IPS-18a (cell line): ENCODE measurements around the gene TRIM46.
"Not testable (repeated sequence)": the region's sequence is repeated elsewhere in the genome, so short reads cannot be mapped to it uniquely, and the experiment has no call there.

ENCODE experiments used
- H3K27ac ChIP-seq: one replicate; pipeline ENCODE4 v1.5.1; 2013; ENCODE audit warnings: low read length
- H3K27me3 ChIP-seq: one replicate; pipeline ENCODE4 v1.6.1; 2013; ENCODE audit warnings: mild to moderate bottlenecking, low read length; ENCODE audit not compliant: control insufficient read depth, insufficient read depth
- H3K36me3 ChIP-seq: one replicate; pipeline ENCODE4 v1.6.1; 2013; ENCODE audit warnings: low read depth, low read length; ENCODE audit not compliant: control insufficient read depth
- H3K4me1 ChIP-seq: one replicate; pipeline ENCODE4 v1.6.1; 2013; ENCODE audit warnings: low read depth, low read length; ENCODE audit not compliant: control insufficient read depth
- H3K4me3 ChIP-seq: one replicate; pipeline ENCODE4 v1.5.1; 2013; ENCODE audit warnings: low read length
- H3K9ac ChIP-seq: one replicate; pipeline ENCODE4 v1.6.1; 2013; ENCODE audit warnings: mild to moderate bottlenecking, low read length, moderate library complexity
- H3K9me3 ChIP-seq: one replicate; pipeline ENCODE4 v1.6.1; 2013; ENCODE audit warnings: low read depth, low read length; ENCODE audit not compliant: control insufficient read depth

The TRIM46 gene

GRCh38 chr1:155193275-155193990 is 19.8 kb downstream of the TRIM46 start:
- Histone ChIP-seq H3K4me3 (peak overlapping the region; percentile 99), H3K27me3 (no peaks in the 10 kb centered on the region), H3K9me3 (no peaks in the 10 kb centered on the region), H3K9ac (peak overlapping the region; percentile 99), H3K4me1 (peaks cover 17% of the 10 kb centered on the region), H3K36me3 (peaks cover 21% of the 10 kb centered on the region), H3K27ac (peak overlapping the region; percentile 96)

- Histone ChIP-seq H3K4me1 (peaks cover 17% of the 10 kb centered on the region), H3K9ac (peak overlapping the region; percentile 99), H3K36me3 (peaks cover 26% of the 10 kb centered on the region), H3K4me3 (peak overlapping the region; percentile 99), H3K27ac (peak overlapping the region; percentile 96)
- H3K27me3 ChIP-seq, H3K9me3 ChIP-seq: not testable (repeated sequence)
Observed at GRCh38 chr1:155193991-155194240, 20.3 kb downstream of the TRIM46 start.

GRCh38 chr1:155195201-155196102 is 21.8 kb downstream of the TRIM46 start:
- H3K9me3 ChIP-seq: no peaks in the 10 kb centered on the region
- H3K27ac ChIP-seq: peak overlapping the region; percentile 98
- H3K4me1 ChIP-seq: peaks cover 17% of the 10 kb centered on the region
- peak overlapping the region; percentile 99 for H3K4me3 ChIP-seq
- peaks cover 39% of the 10 kb centered on the region for H3K36me3 ChIP-seq
- no peaks in the 10 kb centered on the region for H3K27me3 ChIP-seq
- peak overlapping the region; percentile 99 for H3K9ac ChIP-seq

GRCh38 chr1:155196103-155196892 is 22.6 kb downstream of the TRIM46 start:
- Histone ChIP-seq H3K4me3 (peak overlapping the region; percentile 99), H3K27ac (peak overlapping the region; percentile 98)

GRCh38 chr1:155196893-155197638 is 23.4 kb downstream of the TRIM46 start:
- Histone ChIP-seq H3K4me3 (peak overlapping the region; percentile 99), H3K27me3 (no peaks in the 10 kb centered on the region), H3K27ac (peak overlapping the region; percentile 88), H3K36me3 (peaks cover 55% of the 10 kb centered on the region), H3K9me3 (no peaks in the 10 kb centered on the region), H3K4me1 (peaks cover 17% of the 10 kb centered on the region), H3K9ac (peak overlapping the region; percentile 99)

More at GRCh38 chr1:155196103-155196892, 22.6 kb downstream of the TRIM46 start:
- peaks cover 17% of the 10 kb centered on the region for H3K4me1 ChIP-seq
- peaks cover 48% of the 10 kb centered on the region for H3K36me3 ChIP-seq
- peak overlapping the region; percentile 99 for H3K9ac ChIP-seq
- no peaks in the 10 kb centered on the region for H3K9me3 ChIP-seq
- H3K27me3 ChIP-seq: no peaks in the 10 kb centered on the region

- H3K27ac ChIP-seq: no peak overlapping the region
Observed at GRCh38 chr1:155197901-155198546, 24.4 kb downstream of the TRIM46 start.

GRCh38 chr1:155198547-155198906 is 24.9 kb downstream of the TRIM46 start:
- Histone ChIP-seq H3K27ac (no peak overlapping the region), H3K27me3 (no peaks in the 10 kb centered on the region), H3K4me1 (peaks cover 17% of the 10 kb centered on the region), H3K9ac (no peak overlapping the region), H3K9me3 (no peaks in the 10 kb centered on the region), H3K4me3 (no peak overlapping the region), H3K36me3 (peaks cover 69% of the 10 kb centered on the region)

More at GRCh38 chr1:155197901-155198546, 24.4 kb downstream of the TRIM46 start:
- H3K27me3 ChIP-seq: no peaks in the 10 kb centered on the region
- no peaks in the 10 kb centered on the region for H3K9me3 ChIP-seq
- H3K4me1 ChIP-seq: peaks cover 17% of the 10 kb centered on the region
- H3K9ac ChIP-seq: no peak overlapping the region
- H3K36me3 ChIP-seq: peaks cover 65% of the 10 kb centered on the region
- no peak overlapping the region for H3K4me3 ChIP-seq

- H3K9me3 ChIP-seq: no peaks in the 10 kb centered on the region
- H3K4me3 ChIP-seq: no peak overlapping the region
- no peak overlapping the region for H3K27ac ChIP-seq
- no peaks in the 10 kb centered on the region for H3K27me3 ChIP-seq
- peaks cover 69% of the 10 kb centered on the region for H3K36me3 ChIP-seq
- peaks cover 13% of the 10 kb centered on the region for H3K4me1 ChIP-seq
- no peak overlapping the region for H3K9ac ChIP-seq
Observed at GRCh38 chr1:155199792-155200191, 26.1 kb downstream of the TRIM46 start.

GRCh38 chr1:155200920-155201319 is 27.3 kb downstream of the TRIM46 start:
- Histone ChIP-seq H3K27me3 (no peaks in the 10 kb centered on the region), H3K9ac (no peak overlapping the region), H3K27ac (no peak overlapping the region), H3K4me1 (peaks cover 13% of the 10 kb centered on the region), H3K9me3 (no peaks in the 10 kb centered on the region), H3K4me3 (no peak overlapping the region), H3K36me3 (peaks cover 69% of the 10 kb centered on the region)

GRCh38 chr1:155202198-155202597 is 28.5 kb downstream of the TRIM46 start:
- Histone ChIP-seq H3K4me3 (no peak overlapping the region), H3K4me1 (peaks cover 7% of the 10 kb centered on the region), H3K27ac (no peak overlapping the region), H3K9ac (no peak overlapping the region), H3K27me3 (no peaks in the 10 kb centered on the region), H3K9me3 (no peaks in the 10 kb centered on the region), H3K36me3 (peaks cover 61% of the 10 kb centered on the region)
